NCI-H1105 treated with DMSO at 0.1 percent for 48 hours (cell line): ENCODE data around the gene ASCC1.

Source experiments
- DNase-seq: peaks from one replicate; lab custom pipeline; 2025; lab: John Stamatoyannopoulos, UW

ASCC1 gene

DNA sequence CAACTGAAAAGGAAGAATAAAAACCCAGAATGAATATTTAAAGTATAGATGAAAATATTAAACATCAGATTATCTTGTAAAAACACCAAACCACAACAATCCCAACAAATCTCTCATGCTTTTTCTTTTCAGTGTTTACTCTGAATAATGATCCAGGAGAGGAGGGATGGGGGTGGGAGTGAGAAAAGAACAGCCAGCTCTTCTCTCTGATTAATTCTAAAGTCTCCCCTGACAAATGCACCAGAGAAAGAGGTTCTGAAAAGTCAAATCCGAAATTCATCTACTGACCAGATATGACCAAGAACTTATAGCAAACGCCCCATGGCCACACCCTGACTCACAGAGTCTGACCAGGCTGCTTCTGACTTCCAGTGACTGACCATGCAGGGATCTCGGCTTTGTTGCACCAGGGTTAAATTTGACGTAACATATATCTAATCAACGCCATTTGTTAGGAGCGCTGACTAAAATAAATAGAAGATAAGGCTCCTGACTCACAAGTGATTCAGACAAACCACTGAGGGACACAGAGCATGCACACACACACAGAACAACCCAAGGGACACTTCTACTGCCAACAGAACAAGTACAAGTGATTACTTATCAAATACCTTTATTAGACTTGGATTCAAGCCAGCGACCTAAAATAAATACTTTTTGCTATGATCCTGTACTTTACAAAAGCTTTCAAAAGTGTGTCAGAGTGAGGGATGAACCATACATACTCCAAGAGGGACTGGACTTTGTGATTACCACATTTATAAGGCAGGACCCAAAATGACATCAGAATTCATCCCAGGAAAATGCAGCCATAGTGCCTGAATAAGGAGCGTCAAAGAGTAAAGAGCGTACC, 118.4 kb downstream of the ASCC1 start:
- no peak for DNase-seq

DNA sequence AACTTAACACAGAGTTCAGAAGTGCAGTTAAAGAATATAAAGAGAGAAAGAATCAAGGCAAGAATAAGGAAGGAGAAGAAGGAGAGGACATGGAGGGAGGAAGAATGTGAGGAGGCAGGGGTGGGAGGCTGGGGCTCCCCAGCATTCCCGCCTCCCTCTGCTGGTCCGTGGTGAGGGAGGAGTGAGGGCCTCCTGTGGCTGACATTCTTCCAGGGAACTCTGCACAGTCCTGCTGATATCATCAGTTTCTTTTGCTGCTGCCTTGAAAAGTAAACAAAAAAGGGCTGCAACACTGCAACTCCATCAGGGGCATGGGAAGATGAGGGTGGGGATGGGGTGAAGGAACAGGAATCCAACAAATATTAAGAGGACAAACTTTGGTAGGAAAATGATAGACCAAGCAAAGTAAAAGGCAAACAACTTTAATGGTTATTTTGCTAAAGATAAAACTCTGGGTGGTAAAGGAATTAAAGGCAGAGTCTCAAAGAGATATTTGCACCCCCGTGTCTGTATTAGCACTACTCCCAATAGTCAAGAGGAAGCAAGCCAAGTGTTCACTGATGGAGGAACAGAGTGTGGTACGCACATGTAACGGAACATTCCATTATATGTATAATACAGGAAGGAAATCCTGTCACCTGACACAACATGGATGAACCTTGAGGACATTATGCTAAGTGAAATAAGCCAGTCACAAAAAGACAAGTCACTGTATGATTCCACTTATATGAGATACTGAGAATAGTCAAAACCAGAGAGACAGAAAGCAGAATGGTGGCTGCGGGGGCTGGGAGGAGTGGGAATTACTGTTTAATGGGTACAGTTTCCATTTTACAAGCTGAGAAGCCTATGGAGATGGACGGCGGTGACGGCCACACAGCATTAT, 119.7 kb downstream of the ASCC1 start:
- DNase-seq: no peak

DNA sequence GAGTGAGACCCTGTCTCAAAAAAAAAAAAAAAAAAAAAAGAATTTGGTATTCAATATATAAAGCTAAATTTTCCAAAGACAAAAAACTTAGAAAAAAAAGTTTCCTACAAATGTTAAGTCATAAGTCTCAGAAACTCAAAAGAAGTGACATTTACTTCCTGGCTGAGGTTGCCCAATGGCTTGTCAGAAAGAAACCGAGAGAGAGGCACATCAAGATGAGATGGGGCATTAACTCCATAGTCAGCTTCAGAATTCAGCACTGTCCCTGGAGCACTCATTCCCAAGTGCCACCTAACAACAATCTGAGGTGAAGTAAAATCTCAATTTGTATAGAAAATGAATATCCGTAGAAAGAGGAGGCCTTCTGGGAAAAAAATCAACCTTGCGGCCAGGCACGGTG, 120.9 kb downstream of the ASCC1 start:
- DNase-seq: no peak

DNA sequence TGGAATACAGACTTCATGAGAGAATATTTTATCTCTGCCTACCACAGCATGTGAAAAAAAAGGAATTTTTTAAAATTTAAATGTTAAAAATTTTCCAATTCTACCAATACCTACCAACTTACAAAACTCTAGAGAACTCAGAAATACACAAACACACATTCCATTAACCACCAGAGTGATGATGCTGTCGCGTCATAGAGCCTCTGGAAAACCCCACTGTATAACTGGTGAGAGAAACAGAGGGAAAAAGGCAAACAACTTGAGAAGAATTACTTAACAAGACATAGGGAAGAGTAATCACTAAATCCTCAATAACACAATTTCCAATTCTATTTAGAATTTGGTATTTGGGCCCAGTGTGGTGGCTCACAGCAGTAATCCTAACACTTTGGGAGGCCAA, 121.5 kb downstream of the ASCC1 start:
- no peak for DNase-seq

DNA sequence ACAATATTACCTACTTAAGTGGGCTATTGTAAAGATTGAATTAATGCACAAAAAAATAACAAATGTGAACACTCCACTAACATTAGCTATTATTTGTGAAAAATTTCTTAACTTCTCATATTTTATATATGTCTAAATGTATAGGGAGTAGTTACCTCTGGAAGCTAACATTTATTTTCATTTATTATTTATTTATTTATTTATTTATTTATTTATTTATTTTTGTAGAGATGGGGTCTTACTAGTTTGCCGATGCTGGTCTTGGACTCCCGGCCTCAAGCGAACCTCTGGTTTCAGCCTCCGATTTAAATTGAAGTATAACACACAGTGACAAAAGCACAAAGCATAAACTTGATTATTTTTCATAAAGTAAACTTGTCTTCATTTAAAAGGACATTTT, 122.6 kb downstream of the ASCC1 start:
- DNase-seq: no peak

DNA sequence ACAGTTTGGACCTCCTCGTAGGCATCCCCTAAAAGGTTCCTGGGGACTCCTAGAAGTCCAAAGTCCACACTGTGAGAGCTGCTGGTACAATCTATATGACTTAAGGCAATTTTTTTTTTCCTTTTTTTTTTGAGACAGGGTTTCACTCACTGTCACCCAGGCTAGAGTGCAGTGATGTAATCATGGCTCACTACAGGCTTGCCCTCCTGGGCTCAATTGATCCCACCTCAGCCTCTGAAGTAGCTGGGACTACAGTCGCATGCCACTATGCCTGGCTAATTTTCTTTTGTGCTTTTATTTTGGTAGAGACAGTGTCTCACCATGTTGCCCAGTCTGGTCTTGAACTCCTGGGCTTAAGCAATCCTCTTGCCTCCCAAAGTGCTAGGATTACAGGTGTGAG, 123.1 kb downstream of the ASCC1 start:
- DNase-seq: no peak

DNA sequence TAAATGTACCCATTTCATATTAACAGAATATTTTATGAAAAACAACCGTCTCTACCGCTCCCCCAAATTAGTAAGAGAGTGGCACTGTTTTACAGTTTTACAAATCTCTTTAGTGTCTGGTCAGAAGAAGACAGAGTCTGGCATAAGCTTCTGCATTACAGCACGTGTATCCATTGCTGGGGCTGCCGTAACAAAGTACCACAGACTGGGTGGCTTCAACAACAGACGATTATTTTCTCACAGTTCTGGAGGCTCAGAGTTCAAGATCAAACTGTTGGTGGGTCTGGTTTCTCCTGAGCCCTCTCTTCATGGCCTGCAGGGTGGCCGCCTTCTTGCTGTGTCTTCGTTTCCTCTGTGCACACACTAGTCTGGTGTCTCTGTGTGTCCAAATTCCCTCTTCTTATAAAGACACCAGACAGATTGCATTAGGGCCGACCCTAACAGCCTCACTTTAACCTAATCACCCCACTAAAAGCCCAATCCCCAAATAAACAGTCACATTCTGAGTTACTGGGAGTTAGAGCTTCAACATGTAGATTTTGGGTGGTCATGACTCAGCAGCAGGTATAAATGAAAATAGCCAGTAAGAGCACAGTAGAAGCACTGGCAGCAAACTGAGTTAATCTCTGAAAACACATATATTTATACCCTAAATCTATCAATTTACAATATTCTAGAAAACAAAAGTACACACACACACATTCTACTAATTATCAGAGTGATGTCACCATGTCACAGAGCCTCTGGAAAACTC, 123.7 kb downstream of the ASCC1 start:
- DNase-seq: no peak

DNA sequence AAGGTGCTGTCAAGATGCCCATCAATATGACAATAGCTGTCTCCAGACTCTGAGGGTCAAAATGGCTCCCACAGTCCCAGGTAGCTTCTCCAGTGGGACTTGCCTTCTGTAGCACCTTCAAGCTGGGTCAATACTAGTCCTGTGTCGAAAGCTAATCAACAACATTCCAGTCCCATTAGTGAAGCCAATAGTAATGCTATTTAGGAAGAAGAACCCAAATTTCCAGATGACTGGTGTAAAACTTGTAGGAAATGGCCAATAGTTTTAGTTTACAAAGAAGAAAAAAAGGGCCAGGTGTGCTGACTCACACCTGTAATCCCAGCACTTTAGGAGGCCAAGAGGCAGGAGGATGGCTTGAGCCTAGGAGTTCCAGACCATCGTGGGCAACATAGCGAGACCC, 125.8 kb downstream of the ASCC1 start:
- no peak for DNase-seq

DNA sequence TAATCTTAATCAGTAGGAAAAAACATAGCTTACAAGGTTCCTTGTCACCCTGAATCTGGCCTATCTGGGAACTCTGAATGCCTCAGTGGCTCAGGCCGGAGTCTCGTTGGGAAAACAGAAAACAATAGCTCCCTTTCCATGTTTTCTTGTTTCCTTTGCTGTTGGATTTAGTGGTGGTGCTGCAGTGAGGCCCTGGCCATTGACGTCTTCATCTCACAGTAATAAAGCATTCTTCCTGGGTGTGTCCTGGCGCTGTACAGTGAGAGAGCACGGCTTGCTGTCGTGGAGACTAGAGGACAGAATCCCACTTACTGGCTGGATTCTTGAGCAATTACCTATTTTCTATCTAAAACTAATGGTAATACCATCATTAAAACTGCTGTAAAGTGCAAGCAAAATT, 126.5 kb downstream of the ASCC1 start:
- DNase-seq: no peak

DNA sequence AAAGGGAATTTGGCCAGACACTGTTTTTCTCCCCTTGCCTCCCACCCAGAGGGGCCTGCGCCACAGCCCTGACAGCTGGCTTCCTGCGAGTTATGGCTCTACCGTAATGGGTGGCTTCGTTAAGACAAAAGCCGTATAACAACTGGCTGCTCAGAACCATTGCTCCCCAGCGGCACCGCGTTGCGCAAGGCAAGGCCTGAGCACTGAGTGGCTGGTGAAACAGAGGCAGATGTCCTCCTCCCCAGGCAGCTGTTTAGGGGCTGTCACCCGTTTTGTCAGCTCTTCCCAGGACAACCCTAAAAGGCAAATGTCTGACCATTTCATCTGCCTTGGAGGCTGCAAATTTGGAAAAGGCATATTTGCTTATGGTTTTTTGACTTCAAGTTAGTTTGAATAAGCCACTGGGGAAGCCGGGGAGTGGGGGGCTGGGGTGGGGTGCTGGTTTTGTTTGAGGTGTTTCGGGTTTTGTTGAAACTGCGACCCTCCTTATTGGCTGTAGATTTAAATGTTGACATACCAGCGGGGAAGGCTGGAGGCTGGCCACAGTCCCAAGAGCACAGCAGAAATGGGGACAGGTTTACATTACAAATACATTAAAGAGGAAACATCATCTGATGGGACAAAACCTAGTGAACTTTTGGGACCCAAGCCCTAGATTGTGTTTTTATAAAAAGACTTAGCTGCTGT, 127.0 kb downstream of the ASCC1 start:
- no peak for DNase-seq

DNA sequence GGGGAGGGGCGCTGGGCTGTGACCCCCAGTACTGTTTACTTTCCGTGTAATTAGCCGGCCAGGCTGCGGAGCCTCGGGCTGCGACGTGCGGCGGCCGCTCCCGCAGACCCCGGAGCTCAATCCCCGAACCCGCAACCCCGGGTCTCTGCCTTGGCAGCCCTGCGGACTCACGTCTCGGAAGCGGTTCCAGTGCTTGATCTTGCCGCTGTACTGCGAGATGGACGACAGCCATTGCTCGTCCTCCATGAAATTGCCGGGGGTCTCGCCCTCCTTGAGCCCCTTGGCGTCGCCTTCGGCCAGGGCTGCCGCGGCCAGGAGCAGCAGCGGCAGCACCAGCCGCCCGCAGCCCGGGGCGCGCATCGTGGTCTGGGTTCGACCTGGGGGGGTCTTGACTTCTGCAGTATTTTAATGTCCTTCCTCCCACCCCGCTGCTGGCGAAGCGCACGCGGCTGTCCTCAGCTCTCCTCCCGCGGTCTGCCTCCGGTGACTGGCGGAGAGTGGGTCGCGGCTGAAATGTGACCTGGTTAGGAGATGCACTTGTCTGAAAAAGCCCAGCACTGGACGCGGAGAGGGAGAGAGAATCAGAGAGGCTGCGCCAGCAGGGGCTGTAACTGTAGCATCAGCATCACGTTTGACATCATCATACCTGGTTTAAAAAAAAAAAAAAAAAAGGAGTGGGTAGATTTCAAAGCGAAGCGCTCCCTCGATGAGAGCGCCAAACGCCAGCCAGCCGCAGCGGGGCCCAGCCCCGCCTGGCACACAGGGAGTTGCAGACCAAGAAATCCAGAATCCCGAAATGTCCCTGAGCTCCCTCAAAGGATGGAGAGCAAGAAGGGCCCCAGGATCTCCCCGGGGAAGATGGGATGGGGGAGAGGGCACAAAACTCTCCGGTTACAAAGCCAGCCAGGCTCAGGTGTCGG, 127.8 kb downstream of the ASCC1 start, which contains the start of gene SPOCK2:
Gene SPOCK2, minus strand, starts transcription at position 583 of the 920 bp plus-strand sequence. Its CDS starts 223 bp downstream, at position 360.
- DNase-seq: no peak

DNA sequence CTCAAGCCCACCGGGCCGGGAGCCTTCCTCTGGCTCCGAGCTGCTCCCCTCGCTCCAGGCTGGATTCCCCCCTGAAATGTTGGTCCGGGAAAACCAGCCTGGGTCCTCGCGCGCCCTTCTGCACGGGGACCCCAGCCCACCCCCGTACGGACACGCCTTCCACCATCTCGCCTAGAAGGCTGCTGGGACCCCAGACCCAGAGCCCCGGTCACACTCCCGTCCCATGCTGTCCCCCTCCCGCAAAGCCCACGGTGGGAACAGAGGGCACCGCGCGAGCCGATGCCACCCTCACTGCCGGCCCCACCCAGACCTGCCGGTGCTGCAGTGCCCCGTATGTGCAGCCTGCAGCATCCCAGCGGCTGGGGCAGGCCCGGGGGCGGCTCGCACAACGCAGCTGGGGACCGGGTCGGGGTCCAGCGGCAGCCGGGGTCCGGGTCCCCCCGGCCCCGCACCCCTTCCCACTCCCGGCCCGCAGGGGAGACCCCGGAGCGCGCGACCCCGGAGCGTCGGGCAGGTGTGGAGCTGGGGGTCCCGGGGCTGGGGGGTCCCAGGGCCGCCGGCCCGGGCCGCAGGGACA, 128.6 kb downstream of the ASCC1 start:
- DNase-seq: no peak

DNA sequence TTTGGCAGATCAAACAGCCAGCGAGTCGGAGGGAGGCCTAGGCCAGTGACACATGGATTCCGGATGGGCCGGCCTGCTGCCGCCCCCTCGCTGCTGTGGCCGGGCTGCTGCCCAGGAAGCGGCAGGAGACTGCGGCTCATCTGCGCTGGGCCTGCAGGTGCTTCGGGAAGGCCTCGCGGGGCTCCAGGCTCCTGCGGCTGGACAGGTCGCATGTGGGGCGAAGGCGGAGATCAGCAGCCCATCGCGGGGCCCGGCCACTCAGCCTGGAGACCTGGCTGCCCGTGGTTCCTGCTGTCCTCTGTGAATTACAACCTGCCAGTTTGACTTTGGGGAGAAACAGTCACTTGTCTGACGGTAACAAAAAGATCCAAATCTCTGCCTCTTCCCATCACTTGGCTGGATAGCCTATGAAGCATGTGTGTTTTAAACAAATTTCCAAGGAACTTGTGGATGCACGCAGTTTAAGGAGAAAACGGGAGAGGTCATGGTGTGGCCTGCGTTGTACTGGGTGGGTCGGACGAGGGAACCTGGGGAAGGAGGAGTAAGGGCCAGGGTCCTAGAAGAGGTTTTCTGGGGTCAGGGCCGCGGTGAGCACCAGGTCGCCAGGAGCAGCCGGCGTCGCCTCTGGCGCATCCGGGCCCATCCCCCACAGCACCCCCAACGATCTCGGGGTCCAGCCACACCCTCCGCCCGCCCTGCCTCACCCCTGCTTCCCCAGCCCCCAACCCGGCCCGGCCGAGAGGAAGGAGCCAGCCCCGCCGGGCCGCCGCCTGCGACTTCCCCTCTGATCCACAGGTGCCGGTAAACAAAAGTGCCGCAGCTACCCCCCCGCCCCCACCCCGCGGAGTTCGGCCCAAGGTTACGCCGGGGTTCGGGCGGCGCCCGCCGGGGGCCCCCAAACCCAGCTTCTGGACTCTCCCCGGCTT, 129.3 kb downstream of the ASCC1 start:
- no peak for DNase-seq

DNA sequence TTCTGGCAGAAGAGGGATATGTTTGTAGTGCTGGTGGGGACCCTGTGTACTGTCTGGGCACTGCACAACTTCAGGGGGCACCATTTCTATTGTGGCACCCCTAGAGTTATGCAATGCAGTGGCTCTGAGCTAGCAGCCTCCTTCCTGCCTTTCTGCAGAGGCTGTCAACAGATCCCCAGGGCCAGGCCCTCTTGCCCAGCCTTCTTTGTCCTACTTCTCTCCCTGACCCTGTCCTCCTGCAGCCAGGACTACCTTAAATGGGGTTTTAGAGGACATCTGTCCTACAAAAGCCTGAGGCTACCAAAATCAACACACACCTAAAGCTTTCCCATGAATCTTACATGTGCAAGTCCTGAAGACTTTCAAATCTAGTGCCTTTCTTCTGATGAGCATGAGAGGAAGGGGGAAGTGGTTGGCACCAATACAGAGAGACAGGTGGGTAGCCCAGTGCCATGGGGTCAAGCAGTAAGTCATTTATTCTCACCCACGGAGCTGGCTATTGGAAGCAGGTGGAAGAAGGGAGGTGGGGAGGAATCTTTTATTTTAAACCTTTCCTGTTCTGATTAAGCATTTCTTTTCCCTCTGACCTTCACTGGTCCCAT, 130.1 kb downstream of the ASCC1 start:
- no peak for DNase-seq

DNA sequence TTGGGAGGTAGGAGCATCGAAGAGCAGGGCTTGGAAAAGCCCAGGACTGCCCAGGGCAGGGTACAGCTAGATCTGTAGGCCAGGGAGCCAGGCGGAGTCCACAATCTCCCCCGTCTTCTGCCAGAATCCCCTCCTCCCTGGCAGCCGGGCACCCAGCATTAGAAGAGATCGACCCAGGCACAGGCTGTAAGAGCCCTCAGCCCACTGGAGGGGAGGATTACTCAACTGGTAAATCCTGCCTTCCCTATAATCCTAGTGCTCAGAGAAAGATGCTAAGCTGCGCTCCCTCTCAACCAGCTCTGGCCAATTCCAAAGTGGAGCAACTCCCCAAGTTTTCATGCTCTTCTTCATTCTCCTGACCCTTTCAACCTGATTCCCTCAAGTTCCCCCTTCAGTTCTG, 130.9 kb downstream of the ASCC1 start:
- DNase-seq: no peak

DNA sequence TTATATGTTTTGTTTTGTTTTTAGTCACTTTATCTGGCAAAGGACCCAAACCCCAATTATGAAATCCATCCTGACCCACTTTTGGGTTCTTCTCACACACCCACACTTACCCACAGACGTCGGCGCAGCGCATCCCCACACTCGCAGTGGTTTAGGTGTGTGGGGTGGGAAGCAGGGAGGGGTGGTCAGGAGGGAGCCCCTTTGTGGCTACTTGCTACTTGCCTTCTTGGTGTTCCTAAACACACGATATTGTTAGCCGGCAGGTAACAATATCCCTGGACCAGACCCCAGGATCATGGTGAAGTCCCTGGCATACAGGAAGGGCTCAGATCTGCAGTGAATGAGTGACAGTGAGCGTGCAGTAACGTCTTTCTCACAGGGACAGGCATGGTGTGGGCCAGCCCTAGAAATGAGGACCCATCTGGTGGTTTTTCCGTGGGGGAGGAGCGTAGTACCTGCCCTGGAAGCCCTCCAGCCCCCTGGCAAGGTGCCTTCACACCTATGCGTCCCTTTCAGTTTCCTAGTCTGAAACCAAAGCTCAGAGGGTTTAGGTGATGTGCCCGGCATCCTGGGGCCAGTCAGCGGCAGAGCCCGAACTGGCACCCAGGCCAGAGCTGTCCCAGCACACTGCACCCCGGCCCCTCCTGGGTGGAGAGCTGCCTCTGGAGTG, 132.2 kb downstream of the ASCC1 start:
- no peak for DNase-seq

DNA sequence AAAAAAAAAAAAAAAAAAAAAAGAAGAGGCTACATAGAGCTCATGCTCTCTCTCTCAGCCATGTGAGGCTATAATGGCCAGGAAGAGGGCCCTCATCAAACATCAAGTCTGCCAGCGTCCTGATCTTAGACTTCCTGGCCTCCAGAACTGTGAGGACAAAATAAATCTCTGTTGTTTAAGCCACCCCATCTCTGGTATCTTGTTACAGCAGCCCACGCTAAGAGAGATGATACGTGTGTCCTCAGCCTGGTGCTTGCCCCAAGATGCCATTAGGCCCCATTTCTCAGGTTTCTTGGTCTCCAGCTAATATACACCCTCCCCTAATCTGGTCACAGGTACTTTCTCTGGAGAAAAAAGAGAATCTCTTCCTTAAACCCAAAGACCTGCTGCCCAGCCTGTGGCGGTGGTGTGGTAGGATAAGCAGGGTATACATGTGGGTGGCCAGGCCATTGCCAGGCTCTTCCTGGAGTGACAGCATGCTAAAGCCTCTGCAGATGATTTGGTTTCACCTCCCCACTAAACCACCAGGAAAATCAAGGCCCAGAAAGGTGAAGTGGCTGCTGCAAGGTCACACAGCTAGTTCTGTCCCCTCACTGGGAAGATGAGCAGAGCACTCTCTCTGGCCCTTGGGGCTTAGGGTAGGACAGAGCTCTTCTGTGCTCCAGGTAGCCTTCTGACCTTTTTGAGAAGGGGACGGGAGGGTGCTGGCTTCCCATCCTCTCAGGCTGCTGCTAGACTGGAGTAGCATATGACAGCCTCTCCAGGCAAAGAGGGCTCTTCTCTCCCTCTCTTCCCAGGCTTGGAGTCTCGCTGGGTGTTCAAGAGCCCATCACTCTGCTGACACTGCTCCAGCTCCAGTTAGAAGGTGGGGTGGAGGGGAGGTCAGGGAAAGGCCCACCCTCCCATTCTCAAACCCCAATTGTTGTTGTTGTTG, 133.0 kb downstream of the ASCC1 start:
- no peak for DNase-seq
